AG04450 (cell line): ENCODE results near the gene KLHL25. TPM values are rescaled to one million over a fixed set of nuclear protein-coding genes. Genes with fewer than 3 reads are reported as not detected.

Source experiments
- CTCF ChIA-PET: fragments of 300-600, 350-600 bp; formaldehyde crosslinking; extraction: SDS; loops from one replicate; lab custom pipeline; 2022; ENCODE audit warnings: antibody characterized with exemption, inconsistent platforms; lab: Charles Lee
- POLR2A ChIA-PET: fragments of 350-600 bp; formaldehyde crosslinking; extraction: SDS; loops from one replicate; lab custom pipeline; 2021; ENCODE audit warnings: antibody characterized with exemption, inconsistent platforms; lab: Yijun Ruan, JAX
- DNase-seq: peaks from one replicate; pipeline ENCODE4 v3.0.0-alpha.2; 2011; ENCODE audit warnings: low read depth, low spot score
- H3K27ac ChIP-seq: one replicate; pipeline ENCODE4 v1.5.1; 2012; ENCODE audit warnings: low read depth, low read length, control low read depth
- H3K27me3 ChIP-seq: one replicate; pipeline ENCODE4 v1.6.0; 2012; ENCODE audit warnings: low read length; ENCODE audit not compliant: control insufficient read depth, insufficient read depth
- H3K4me3 ChIP-seq: 2 replicates; pipeline ENCODE4 v1.5.1; 2011; ENCODE audit warnings: mild to moderate bottlenecking, low read depth, low read length, control low read depth
- H3K9me3 ChIP-seq: 2 replicates; pipeline ENCODE4 v1.5.1; 2012; ENCODE audit warnings: low read length; ENCODE audit not compliant: control insufficient read depth, insufficient read depth
- polyA plus RNA-seq: library from polyadenylated mRNA; depleted of rRNA; stranded (reverse); fragments of >200 nt; gene quantifications from 2 replicates; pipeline ENCODE4 v1.2.3, GENCODE V29; 2011
- TF ChIP-seq, protein P1 (sequence below): IDR thresholded peaks from 2 replicates; pipeline ENCODE4 v1.5.1; 2011; ENCODE audit warnings: low read depth, low read length, control low read depth, inconsistent platforms

KLHL25 gene
- polyA plus RNA-seq, 1 experiment: 2.9 TPM

DNA sequence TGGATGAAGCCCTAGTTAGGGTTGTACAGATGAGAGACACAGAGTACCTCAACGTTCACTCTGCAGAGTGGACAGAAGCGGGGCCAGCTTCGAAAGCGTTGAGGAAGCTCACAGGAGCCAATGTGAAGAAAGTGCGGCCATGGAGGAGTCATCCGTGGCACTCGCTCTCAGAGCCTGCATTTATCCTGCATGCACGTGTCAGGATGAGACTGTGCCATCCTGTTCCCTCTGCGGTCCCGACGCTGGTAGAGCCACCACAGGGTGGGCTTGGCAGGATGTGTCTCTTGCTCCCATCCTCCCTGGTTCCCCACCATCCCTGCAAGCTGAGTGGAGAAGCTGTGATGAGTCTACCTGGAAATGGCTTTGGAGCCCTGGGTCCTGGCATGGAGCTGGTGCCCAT is 39.3 kb downstream of the KLHL25 start:
- TF ChIP-seq, protein P1, sequence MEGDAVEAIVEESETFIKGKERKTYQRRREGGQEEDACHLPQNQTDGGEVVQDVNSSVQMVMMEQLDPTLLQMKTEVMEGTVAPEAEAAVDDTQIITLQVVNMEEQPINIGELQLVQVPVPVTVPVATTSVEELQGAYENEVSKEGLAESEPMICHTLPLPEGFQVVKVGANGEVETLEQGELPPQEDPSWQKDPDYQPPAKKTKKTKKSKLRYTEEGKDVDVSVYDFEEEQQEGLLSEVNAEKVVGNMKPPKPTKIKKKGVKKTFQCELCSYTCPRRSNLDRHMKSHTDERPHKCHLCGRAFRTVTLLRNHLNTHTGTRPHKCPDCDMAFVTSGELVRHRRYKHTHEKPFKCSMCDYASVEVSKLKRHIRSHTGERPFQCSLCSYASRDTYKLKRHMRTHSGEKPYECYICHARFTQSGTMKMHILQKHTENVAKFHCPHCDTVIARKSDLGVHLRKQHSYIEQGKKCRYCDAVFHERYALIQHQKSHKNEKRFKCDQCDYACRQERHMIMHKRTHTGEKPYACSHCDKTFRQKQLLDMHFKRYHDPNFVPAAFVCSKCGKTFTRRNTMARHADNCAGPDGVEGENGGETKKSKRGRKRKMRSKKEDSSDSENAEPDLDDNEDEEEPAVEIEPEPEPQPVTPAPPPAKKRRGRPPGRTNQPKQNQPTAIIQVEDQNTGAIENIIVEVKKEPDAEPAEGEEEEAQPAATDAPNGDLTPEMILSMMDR: no peak
- ChIA-PET CTCF (no interaction called here), POLR2A (no interaction called here)
- no peak overlapping the region for H3K4me3 ChIP-seq
- no peak overlapping the region for H3K27ac ChIP-seq
- H3K27me3 ChIP-seq: no peaks in the 10 kb centered on the region
- no peak for DNase-seq
- no peaks in the 10 kb centered on the region; the same call in 1 of the 2 replicates for H3K9me3 ChIP-seq

DNA sequence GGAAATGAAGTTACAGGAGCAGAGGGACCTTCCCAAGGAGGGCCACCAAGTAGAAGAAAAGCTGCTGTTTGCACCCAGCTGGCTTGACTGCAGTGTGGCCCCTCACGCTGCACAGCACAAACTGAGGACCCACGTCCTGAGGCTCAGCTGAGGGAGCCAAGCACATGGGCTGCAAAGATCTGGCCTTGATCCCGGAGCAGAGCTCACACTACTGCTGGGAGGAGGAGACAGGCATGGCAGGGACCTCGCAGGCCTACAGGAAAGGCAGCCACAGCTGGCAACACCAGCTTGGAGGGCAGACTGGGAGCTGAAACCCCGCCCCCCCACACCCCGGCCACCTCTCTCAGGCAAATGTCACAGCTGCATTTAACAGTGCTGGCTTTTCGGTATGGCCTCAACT is 39.7 kb downstream of the KLHL25 start:
- no peak overlapping the region for H3K27ac ChIP-seq
- no peak for DNase-seq
- no peak overlapping the region for H3K4me3 ChIP-seq
- TF ChIP-seq, protein P1: no peak
- CTCF ChIA-PET: no interaction called here
- H3K27me3 ChIP-seq: no peaks in the 10 kb centered on the region
- POLR2A ChIA-PET: no interaction called here
- H3K9me3 ChIP-seq: no peaks in the 10 kb centered on the region; the same call in 1 of the 2 replicates

DNA sequence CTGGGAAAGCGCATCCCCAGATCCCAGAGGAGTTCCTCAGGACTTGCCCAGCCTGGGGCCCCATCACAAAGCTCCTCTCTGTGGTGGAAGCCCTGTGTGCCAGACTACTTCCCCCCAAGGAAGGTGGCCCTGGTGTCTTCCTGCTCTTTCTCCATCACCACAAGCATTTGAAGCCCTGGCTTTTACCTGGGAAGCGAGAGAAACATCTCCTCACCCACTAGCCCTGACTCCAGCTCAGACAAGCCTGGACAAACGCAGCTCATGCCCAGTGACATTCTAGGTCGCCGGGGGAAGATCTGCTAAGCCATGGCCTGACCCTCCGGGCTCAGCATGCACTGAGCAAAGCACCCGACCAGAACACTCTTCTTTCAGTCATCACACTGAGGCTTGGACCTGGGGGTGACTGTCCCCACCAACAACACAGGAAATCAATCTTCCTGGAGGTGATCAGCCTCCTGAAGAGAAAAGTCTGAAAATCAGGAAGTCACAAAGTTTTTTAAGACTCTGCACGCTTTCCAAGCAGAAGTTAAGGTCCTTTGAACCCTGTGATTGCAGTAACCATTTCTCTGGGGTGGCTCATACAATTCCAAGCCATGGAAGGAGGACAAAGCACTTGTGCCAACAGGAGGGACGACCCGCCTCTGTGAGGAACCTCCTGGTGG is 40.8 kb downstream of the KLHL25 start:
- Histone ChIP-seq H3K9me3 (no peaks in the 10 kb centered on the region; the same call in 1 of the 2 replicates), H3K27me3 (no peaks in the 10 kb centered on the region), H3K4me3 (no peak overlapping the region), H3K27ac (no peak overlapping the region)
- TF ChIP-seq, protein P1: no peak
- no peak for DNase-seq
- ChIA-PET POLR2A (no interaction called here), CTCF (no interaction called here)

DNA sequence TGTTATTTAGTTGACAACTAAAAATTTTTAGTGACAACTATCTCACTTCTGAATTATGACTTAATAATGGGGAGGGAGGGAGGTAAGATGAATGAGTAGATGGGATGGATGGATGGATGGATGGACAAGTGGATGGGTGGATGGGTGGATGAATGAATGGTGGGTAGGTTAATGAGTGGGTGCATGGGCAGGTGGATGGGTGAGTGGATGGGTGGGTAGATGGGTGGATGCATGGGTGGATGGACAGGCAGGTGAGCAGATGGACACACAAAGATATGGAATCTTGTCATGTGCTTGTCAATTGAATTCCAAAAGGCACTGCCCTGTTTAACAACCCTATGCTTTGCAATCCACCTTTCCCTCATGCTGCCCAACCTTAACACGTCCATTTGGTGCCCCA is 41.5 kb downstream of the KLHL25 start:
- Histone ChIP-seq H3K4me3 (no peak overlapping the region), H3K27me3 (no peaks in the 10 kb centered on the region), H3K9me3 (no peaks in the 10 kb centered on the region), H3K27ac (no peak overlapping the region)
- no peak for DNase-seq
- ChIA-PET POLR2A (no interaction called here), CTCF (no interaction called here)
- TF ChIP-seq, protein P1: no peak

DNA sequence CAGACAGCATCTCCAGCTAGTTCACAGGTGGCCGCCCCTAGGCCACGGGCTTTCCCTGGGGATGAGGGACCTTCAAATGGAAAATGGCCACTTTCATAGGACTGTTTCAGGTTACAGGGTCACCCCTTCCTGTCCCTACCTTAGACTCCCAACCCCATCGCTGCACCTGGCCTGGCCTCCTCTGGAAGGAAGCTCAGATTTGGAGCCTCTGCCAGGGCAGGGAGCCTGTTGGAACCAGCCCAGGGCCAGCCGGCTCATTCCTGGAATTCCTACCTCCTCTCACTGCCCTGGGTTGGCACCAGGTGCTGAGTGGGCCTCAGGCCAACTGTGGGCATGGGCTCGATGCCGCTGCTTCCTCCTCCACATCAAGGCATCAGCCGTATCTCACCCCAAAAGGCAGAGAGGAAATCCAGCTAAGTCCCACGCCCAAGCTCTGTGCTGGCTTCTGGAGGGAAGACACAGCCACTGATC is 42.2 kb downstream of the KLHL25 start:
- CTCF ChIA-PET: interaction anchor here (1.2 kb wide), 1 partner anchor 88 kb away, joined by 5 read pairs; no protein-coding TSS in a partner anchor
- no peak overlapping the region for H3K27ac ChIP-seq
- TF ChIP-seq, protein P1: no peak
- POLR2A ChIA-PET: no interaction called here
- no peaks in the 10 kb centered on the region for H3K9me3 ChIP-seq
- H3K27me3 ChIP-seq: no peaks in the 10 kb centered on the region
- no peak overlapping the region for H3K4me3 ChIP-seq
- DNase-seq: no peak
